Left lobe of liver (tissue), 2 donors: ENCODE data around the gene ORAI2. TPM values are rescaled to one million over a fixed set of nuclear protein-coding genes. Genes with fewer than 3 reads are reported as not detected.
"Not testable (repeated sequence)": the region's sequence is repeated elsewhere in the genome, so short reads cannot be mapped to it uniquely, and the experiment has no call there.

ENCODE experiments used
- ATAC-seq: fragments of 200-7000 bp; cut with Tn5 transposase; one replicate; pipeline ENCODE4 v1.9.1; 2020; ENCODE audit warnings: mild to moderate bottlenecking, moderate library complexity
- DNase-seq: peaks from one replicate; pipeline ENCODE4 v3.0.0-alpha.2; 2020; ENCODE audit warnings: low spot score
- total RNA-seq: library from RNA; stranded (reverse); gene quantifications from one replicate; pipeline ENCODE4 v1.2.1, GENCODE V29; 2021
- donor health status: DM: no; HTN: no; CAD: no; lungs with moderate emphysema.
- donor health status: DM: no; HTN: yes; CAD: no.

Gene ORAI2
- total RNA-seq, 1 donor from 2014 or later, result 1.9 TPM

DNA sequence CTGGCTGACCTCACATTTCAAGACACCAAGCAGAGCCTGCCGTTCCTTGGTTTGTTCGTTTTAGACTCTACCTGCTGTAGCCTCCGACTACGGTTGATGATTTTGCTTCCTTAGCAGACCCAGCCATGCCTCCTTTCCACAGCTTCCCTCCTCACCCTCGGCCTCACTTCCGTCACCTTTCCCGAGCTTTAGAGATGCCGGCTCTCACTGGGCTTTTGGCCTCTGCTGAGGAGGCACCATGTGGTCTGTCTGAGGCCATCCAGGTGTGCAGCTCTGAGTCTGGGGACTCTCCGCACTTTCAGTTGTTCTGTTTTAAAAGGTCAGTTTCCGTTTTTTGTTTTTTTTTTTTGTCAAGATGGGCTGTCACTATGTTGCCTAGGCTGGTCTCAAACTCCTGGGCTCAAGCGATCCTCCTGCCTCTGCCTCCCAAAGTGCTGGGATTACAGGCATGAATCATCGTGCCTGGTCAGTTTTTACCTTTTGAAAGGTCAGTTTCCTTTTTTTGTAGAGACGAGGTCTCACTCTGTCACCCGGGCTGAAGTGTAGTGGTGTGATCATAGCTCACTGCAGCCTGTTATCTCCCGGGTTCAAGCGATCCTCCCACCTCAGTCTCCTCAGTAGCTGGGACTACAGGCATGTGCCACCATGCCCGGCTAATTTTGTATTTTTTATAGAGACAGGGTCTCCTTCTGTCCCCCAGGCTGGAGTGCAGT, 11.7 kb downstream of the ORAI2 start:
- no peak for DNase-seq
- no peak for ATAC-seq

GRCh38 chr7:102445674-102446071, 12.3 kb downstream of the ORAI2 start:
- DNase-seq (no peak), ATAC-seq (no peak)

GRCh38 chr7:102446387-102447156, 13.2 kb downstream of the ORAI2 start:
- DNase-seq (no peak), ATAC-seq (no peak)

GRCh38 chr7:102447311-102447710, 13.9 kb downstream of the ORAI2 start:
- ATAC-seq, result no peak
- DNase-seq, result no peak

GRCh38 chr7:102449136-102449535, 15.8 kb downstream of the ORAI2 start:
- DNase-seq, result no peak
- no peak for ATAC-seq

- peak; percentile 45 for ATAC-seq
These were observed 16.9 kb downstream of the ORAI2 start for GRCh38 chr7:102450242-102450641.

DNA sequence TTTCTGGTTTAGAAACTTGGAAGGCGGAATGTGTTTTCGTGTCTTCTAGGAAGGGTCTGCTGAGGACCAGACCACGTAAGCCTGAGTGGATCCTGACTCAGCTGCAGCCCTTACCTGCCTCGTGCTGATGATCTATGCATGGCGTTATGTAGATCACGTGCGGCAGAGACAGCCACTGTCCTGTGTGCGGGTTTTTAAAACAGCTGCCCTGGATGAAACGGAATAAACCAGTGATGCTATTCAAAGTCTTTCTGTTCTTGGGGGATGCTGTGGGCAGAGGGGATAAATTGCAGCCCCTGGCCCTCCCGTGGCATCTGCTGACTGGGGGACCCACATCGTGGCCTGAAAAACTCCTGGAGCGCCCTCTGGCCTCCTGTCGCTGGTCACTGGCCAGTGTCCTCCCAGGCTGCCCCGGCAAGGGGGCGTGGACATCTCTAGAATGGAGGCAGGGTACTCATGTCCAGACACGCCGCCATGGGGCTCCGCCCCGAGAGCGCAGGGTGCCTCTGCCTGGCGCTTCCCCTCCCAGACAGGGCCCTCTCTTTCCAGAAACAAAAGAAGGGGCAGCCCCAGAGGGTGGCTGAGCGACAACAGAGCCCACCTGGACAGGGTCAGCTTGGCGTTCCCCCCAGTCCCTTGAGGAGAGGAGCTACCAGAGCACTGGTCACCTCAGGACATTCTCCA, 18.1 kb downstream of the ORAI2 start:
- ATAC-seq, result peak; percentile 31
- DNase-seq, result no peak

More at GRCh38 chr7:102450242-102450641, 16.9 kb downstream of the ORAI2 start:
- no peak for DNase-seq

DNA sequence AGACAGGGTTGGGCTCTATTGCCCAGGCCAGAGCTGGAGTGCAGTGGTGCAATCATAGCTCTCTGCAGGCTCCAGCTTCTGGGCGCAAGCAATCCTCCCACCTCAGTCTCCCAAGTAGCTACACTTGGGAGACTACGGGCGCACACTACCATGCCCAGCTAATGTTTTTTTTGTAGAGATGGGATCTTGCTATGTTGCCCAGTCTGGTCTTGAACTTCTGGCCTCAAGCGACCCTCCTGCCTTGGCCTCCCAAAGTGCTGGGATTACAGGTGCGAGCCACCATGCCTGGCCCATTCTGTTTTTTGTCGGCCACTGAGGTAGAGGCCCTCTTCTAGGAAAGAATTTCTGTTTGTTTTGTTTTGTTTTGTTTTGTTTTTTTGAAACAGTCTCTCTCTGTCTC, 19.1 kb downstream of the ORAI2 start:
- no peak for DNase-seq
- ATAC-seq, result no peak

- DNase-seq (no peak), ATAC-seq (peak; percentile 57)
These were observed 19.9 kb downstream of the ORAI2 start for GRCh38 chr7:102453319-102453718.

GRCh38 chr7:102454468-102454867, 21.1 kb downstream of the ORAI2 start:
- ATAC-seq, result no peak
- DNase-seq, result no peak

- not testable (repeated sequence) for DNase-seq, ATAC-seq
These were observed 21.6 kb downstream of the ORAI2 start for GRCh38 chr7:102454932-102455331.

- ATAC-seq (no peak), DNase-seq (no peak)
These were observed 22.2 kb downstream of the ORAI2 start for GRCh38 chr7:102455596-102455995.

- ATAC-seq (no peak), DNase-seq (no peak)
These were observed 23.0 kb downstream of the ORAI2 start for GRCh38 chr7:102456327-102456726.

DNA sequence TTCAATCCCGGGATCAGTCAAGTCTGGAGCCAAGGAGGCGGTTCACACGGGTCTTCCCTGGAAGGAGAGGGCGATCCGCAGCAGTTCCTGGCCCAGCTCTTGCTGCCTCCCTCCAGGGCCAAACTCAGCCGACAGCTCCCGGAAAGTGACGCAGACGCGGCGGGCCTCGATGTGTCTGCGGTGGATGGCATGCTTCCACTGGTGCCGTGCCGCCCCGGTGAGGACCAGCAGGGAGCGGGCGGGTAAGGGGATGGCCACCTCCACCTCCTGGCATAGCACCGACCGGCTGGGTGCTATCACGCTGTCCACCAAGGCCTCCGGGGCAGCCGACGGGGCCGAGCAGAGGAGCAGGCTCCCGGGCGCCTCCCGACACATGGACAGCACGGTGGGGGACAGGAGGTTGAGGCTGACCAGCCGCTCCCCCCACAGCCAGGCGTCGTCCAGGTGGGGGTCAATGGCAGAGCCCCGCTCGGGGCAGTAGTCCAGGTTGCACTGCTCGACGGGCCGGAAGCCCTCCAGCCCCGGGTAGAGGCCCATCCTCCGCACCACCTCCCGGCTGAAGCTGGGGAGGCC, 24.1 kb downstream of the ORAI2 start:
- ATAC-seq (no peak), DNase-seq (no peak)

DNA sequence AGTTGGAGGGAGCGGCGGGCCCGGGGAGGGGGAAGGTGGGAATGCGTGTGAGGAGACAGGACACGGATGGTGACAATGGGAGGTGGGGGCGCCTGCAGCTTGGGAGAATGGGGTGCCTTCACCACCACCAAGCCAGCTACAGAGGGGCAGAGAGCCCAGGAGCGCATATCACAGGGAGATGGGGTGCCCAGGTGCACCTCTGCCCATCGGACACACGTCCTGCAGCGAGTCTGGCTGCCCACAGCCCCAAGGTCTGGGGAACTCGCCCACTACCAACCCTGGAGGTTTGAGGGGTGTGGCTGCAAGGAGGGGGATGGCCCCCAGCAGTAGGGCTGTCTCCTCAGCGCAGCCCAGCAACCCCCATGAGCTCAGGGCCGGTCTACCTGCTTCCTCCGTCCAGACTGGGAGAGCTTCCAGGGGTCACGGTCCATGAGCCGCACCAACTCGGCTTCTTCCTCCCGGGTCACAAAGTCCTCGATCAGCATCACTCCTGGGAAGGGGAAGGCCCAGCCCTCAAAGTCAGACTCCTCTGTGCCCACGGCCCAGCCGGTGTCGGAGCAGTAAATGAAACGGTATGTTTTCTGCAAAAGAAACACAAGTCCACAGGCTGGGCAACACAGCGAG, 26.0 kb downstream of the ORAI2 start:
- ATAC-seq (peak; percentile 60), DNase-seq (no peak)

- ATAC-seq, result no peak
- DNase-seq, result no peak
These were observed 27.1 kb downstream of the ORAI2 start for GRCh38 chr7:102460467-102460866.

GRCh38 chr7:102463841-102464576, 30.6 kb downstream of the ORAI2 start:
- ATAC-seq (peak; percentile 6), DNase-seq (no peak)

DNA sequence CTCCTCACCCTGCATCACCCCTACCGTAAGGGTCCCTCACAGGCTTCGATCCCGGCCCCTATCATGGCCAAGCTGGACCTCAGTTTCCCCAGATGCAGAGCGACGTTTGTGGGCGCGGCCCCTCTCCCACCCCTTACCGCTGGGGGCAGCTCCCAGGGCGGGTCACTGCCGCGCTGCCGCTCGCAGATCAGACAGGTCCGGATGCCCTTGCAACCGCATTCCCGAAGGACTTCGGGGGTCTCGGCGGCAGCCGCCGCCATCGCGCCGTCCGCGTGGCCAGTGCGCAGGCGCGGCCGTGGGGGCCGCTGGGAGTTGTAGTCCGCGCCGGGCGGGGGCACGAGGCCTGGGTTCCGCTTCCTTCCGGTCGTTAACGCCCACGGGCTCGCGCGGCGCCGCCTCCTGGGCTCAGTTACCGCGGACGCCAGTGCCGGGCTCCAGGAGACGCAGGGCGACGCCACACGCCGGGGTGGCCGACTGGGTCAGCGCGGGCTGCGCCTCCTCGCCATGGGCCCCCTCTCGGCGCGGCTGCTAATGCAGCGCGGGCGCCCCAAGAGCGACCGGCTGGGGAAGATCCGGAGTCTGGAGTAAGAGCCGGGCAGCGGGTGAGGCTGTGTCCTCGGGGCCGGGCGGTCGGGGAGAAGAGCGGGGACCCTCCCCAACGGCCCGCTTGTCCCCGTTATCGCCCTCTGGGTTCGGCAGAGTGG, 31.4 kb downstream of the ORAI2 start, which contains the start of the genes ALKBH4 and LRWD1:
ALKBH4 (minus strand) TSS at position 287 of the 704 bp plus-strand sequence; CDS start at position 260, 27 bp downstream.
LRWD1 (plus strand) TSS at position 408 of the 704 bp plus-strand sequence; CDS start at position 505, 97 bp downstream.
- ATAC-seq (peak; percentile 91), DNase-seq (peak; percentile 95)

- no peak for ATAC-seq
- DNase-seq, result no peak
These were observed 32.7 kb downstream of the ORAI2 start for GRCh38 chr7:102466097-102466496.
